Measurements from ENCODE around the gene WIPF2. TPM values are rescaled to one million over a fixed set of nuclear protein-coding genes. Genes with fewer than 3 reads are reported as not detected.
"Not testable (repeated sequence)": the region's sequence is repeated elsewhere in the genome, so short reads cannot be mapped to it uniquely, and the experiment has no call there.

The WIPF2 gene
- total RNA-seq, 2 experiments from 2014 or later, result 18.4 to 23.6 TPM

GRCh38 chr17:40297511-40297910, 78.4 kb downstream of the WIPF2 start:
- no peak for DNase-seq
- Mint-ChIP-seq H3K36me3 (ENCODE audit: low read depth) (peaks cover 75% of the 10 kb centered on the region), H3K4me3 (no peak overlapping the region), H3K27me3 (no peaks in the 10 kb centered on the region), H3K9me3 (ENCODE audit: low read depth) (no peaks in the 10 kb centered on the region), H3K4me1 (peaks cover 21% of the 10 kb centered on the region), H3K27ac (no peak overlapping the region)
- POLR2A ChIA-PET, result interaction anchor here (0.6 to 0.7 kb wide), 4 partner anchors 8 to 42 kb away, joined by 3 to 5 read pairs (median 3); no protein-coding TSS in a partner anchor
- ATAC-seq, result no peak
- intact Hi-C loops (cut with DNase I, micrococcal nuclease), result no loop called here
- CTCF ChIA-PET, result interaction anchor here (0.6 to 1.4 kb wide), 2 partner anchors 13 to 105 kb away, joined by 3 to 4 read pairs; no protein-coding TSS in a partner anchor

GRCh38 chr17:40298726-40299125, 79.6 kb downstream of the WIPF2 start:
- H3K27me3 Mint-ChIP-seq, result no peaks in the 10 kb centered on the region
- no peak overlapping the region for H3K4me3 Mint-ChIP-seq
- no peaks in the 10 kb centered on the region for H3K9me3 Mint-ChIP-seq (ENCODE audit: low read depth)
- DNase-seq, result no peak
- intact Hi-C loops (cut with DNase I, micrococcal nuclease), result no loop called here
- no peak overlapping the region for H3K27ac Mint-ChIP-seq
- ChIA-PET CTCF (interaction anchor here (0.7 to 9.5 kb wide), 6 partner anchors 8 to 277 kb away, joined by 3 to 125 read pairs (median 4); no protein-coding TSS in a partner anchor), POLR2A (interaction anchor here (0.6 to 1.9 kb wide), 3 partner anchors 8 to 15 kb away, joined by 3 to 5 read pairs (median 3); no protein-coding TSS in a partner anchor)
- H3K36me3 Mint-ChIP-seq (ENCODE audit: low read depth), result peaks cover 80% of the 10 kb centered on the region
- peaks cover 24% of the 10 kb centered on the region for H3K4me1 Mint-ChIP-seq
- no peak for ATAC-seq

- CTCF ChIA-PET, result interaction anchor here (0.7 to 9.5 kb wide), 7 partner anchors 9 to 345 kb away, joined by 3 to 125 read pairs (median 5); no protein-coding TSS in a partner anchor
- H3K9me3 Mint-ChIP-seq (ENCODE audit: low read depth); intact Hi-C loops (cut with DNase I, micrococcal nuclease); H3K27me3 Mint-ChIP-seq; ATAC-seq; H3K27ac Mint-ChIP-seq; H3K4me3 Mint-ChIP-seq; DNase-seq: not testable (repeated sequence)
- POLR2A ChIA-PET, result interaction anchor here (0.7 to 1.9 kb wide), 3 partner anchors 8 to 91 kb away, joined by 3 to 8 read pairs (median 5); no protein-coding TSS in a partner anchor
- Mint-ChIP-seq H3K4me1 (peaks cover 26% of the 10 kb centered on the region), H3K36me3 (ENCODE audit: low read depth) (peaks cover 80% of the 10 kb centered on the region)
These were observed 80.2 kb downstream of the WIPF2 start for GRCh38 chr17:40299159-40299757.

- ATAC-seq (no peak), DNase-seq (no peak)
- Mint-ChIP-seq H3K27ac (no peak overlapping the region), H3K36me3 (ENCODE audit: low read depth) (peaks cover 68% of the 10 kb centered on the region), H3K4me3 (no peak overlapping the region), H3K4me1 (peaks cover 16% of the 10 kb centered on the region), H3K9me3 (ENCODE audit: low read depth) (no peaks in the 10 kb centered on the region), H3K27me3 (no peaks in the 10 kb centered on the region)
- ChIA-PET POLR2A (interaction anchor here (0.7 kb wide), 1 partner anchor 27 kb away, joined by 3 read pairs; no protein-coding TSS in a partner anchor), CTCF (interaction anchor here (0.6 to 9.5 kb wide), 3 partner anchors 11 to 53 kb away, joined by 3 to 125 read pairs (median 34); no protein-coding TSS in a partner anchor)
- intact Hi-C loops (cut with DNase I, micrococcal nuclease), result no loop called here
These were observed 82.2 kb downstream of the WIPF2 start for GRCh38 chr17:40301315-40301714.

- peaks cover 60% of the 10 kb centered on the region for H3K36me3 Mint-ChIP-seq (ENCODE audit: low read depth)
- peaks cover 16% of the 10 kb centered on the region for H3K4me1 Mint-ChIP-seq
- peak overlapping the region; percentile 59 for H3K27ac Mint-ChIP-seq
- POLR2A ChIA-PET, result interaction anchor here (0.6 kb wide), 1 partner anchor 8 kb away, joined by 3 read pairs; no protein-coding TSS in a partner anchor
- CTCF ChIA-PET, result interaction anchor here (0.8 to 9.5 kb wide), 20 partner anchors 10 to 331 kb away, joined by 3 to 125 read pairs (median 5); no protein-coding TSS in a partner anchor
- DNase-seq, result peak; percentile 53
- H3K27me3 Mint-ChIP-seq, result no peaks in the 10 kb centered on the region
- no peak for ATAC-seq
- no peak overlapping the region for H3K4me3 Mint-ChIP-seq
- intact Hi-C loops (cut with DNase I, micrococcal nuclease), result loop anchor here (1.0 kb wide), 2 partner anchors 38 to 52 kb away; no protein-coding TSS in a partner anchor
- H3K9me3 Mint-ChIP-seq (ENCODE audit: low read depth), result no peaks in the 10 kb centered on the region
These were observed 84.0 kb downstream of the WIPF2 start for GRCh38 chr17:40303009-40303657.

- ATAC-seq (no peak), DNase-seq (no peak)
- ChIA-PET POLR2A (no interaction called here), CTCF (interaction anchor here (0.6 to 9.5 kb wide), 24 partner anchors 11 to 332 kb away, joined by 3 to 125 read pairs (median 4); no protein-coding TSS in a partner anchor)
- no peaks in the 10 kb centered on the region for H3K27me3 Mint-ChIP-seq
- intact Hi-C loops (cut with DNase I, micrococcal nuclease), result loop anchor here (1.0 kb wide), 2 partner anchors 37 to 51 kb away; no protein-coding TSS in a partner anchor
- H3K36me3 Mint-ChIP-seq (ENCODE audit: low read depth), result peaks cover 53% of the 10 kb centered on the region
- no peak overlapping the region for H3K4me3 Mint-ChIP-seq
- peaks cover 16% of the 10 kb centered on the region for H3K4me1 Mint-ChIP-seq
- no peak overlapping the region for H3K27ac Mint-ChIP-seq
- no peaks in the 10 kb centered on the region for H3K9me3 Mint-ChIP-seq (ENCODE audit: low read depth)
These were observed 84.8 kb downstream of the WIPF2 start for GRCh38 chr17:40303708-40304551.

GRCh38 chr17:40304552-40304863, 85.4 kb downstream of the WIPF2 start:
- H3K4me3 Mint-ChIP-seq; DNase-seq; intact Hi-C loops (cut with DNase I, micrococcal nuclease); H3K9me3 Mint-ChIP-seq (ENCODE audit: low read depth); H3K27ac Mint-ChIP-seq; ATAC-seq; H3K27me3 Mint-ChIP-seq: not testable (repeated sequence)
- Mint-ChIP-seq H3K36me3 (ENCODE audit: low read depth) (peaks cover 48% of the 10 kb centered on the region), H3K4me1 (peaks cover 20% of the 10 kb centered on the region)
- POLR2A ChIA-PET, result interaction anchor here (1.7 kb wide), 1 partner anchor 11 kb away, joined by 5 read pairs; no protein-coding TSS in a partner anchor
- CTCF ChIA-PET, result interaction anchor here (0.6 to 9.5 kb wide), 6 partner anchors 14 to 157 kb away, joined by 3 to 125 read pairs (median 4); no protein-coding TSS in a partner anchor

- DNase-seq; H3K4me3 Mint-ChIP-seq; H3K27me3 Mint-ChIP-seq; ATAC-seq; H3K27ac Mint-ChIP-seq; H3K9me3 Mint-ChIP-seq (ENCODE audit: low read depth): not testable (repeated sequence)
- CTCF ChIA-PET, result interaction anchor here (1.5 to 9.5 kb wide), 4 partner anchors 16 to 157 kb away, joined by 3 to 125 read pairs (median 5); no protein-coding TSS in a partner anchor
- POLR2A ChIA-PET, result interaction anchor here (1.7 kb wide), 1 partner anchor 12 kb away, joined by 5 read pairs; no protein-coding TSS in a partner anchor
- H3K36me3 Mint-ChIP-seq (ENCODE audit: low read depth), result peaks cover 48% of the 10 kb centered on the region
- peaks cover 24% of the 10 kb centered on the region for H3K4me1 Mint-ChIP-seq
- intact Hi-C loops (cut with DNase I, micrococcal nuclease), result loop anchor here in 1 of 2 experiments (5.0 kb wide), 1 partner anchor 37 kb away; no protein-coding TSS in a partner anchor
These were observed 85.8 kb downstream of the WIPF2 start for GRCh38 chr17:40304866-40305265.

GRCh38 chr17:40306395-40306794, 87.3 kb downstream of the WIPF2 start:
- no peaks in the 10 kb centered on the region for H3K9me3 Mint-ChIP-seq (ENCODE audit: low read depth)
- no peak for ATAC-seq
- CTCF ChIA-PET, result interaction anchor here (0.9 to 9.5 kb wide), 10 partner anchors 10 to 255 kb away, joined by 4 to 125 read pairs (median 6); no protein-coding TSS in a partner anchor
- intact Hi-C loops (cut with DNase I, micrococcal nuclease), result loop anchor here in 1 of 2 experiments (5.0 kb wide), 1 partner anchor 36 kb away; no protein-coding TSS in a partner anchor
- no peak for DNase-seq
- POLR2A ChIA-PET, result interaction anchor here (0.6 to 2.8 kb wide), 5 partner anchors 10 to 237 kb away, joined by 3 to 8 read pairs (median 4); no protein-coding TSS in a partner anchor
- H3K4me1 Mint-ChIP-seq, result peaks cover 32% of the 10 kb centered on the region
- H3K27me3 Mint-ChIP-seq, result no peaks in the 10 kb centered on the region
- H3K4me3 Mint-ChIP-seq, result no peak overlapping the region
- H3K36me3 Mint-ChIP-seq (ENCODE audit: low read depth), result peaks cover 35% of the 10 kb centered on the region
- no peak overlapping the region for H3K27ac Mint-ChIP-seq

GRCh38 chr17:40307001-40307730, 88.1 kb downstream of the WIPF2 start:
- H3K27me3 Mint-ChIP-seq, result no peaks in the 10 kb centered on the region
- H3K9me3 Mint-ChIP-seq (ENCODE audit: low read depth), result no peaks in the 10 kb centered on the region
- ATAC-seq, result peak; percentile 62
- H3K4me1 Mint-ChIP-seq, result peaks cover 38% of the 10 kb centered on the region
- intact Hi-C loops (cut with DNase I, micrococcal nuclease), result loop anchor here in 1 of 2 experiments (5.0 kb wide), 1 partner anchor 35 kb away; no protein-coding TSS in a partner anchor
- no peak overlapping the region for H3K4me3 Mint-ChIP-seq
- POLR2A ChIA-PET, result interaction anchor here (0.6 to 2.8 kb wide), 16 partner anchors 9 to 104 kb away, joined by 3 to 10 read pairs (median 3); partner anchors contain the start of gene CDC6
- CTCF ChIA-PET, result interaction anchor here (0.9 to 9.5 kb wide), 17 partner anchors 9 to 281 kb away, joined by 3 to 125 read pairs (median 5); no protein-coding TSS in a partner anchor
- H3K27ac Mint-ChIP-seq, result no peak overlapping the region
- DNase-seq, result peak; percentile 37
- peaks cover 28% of the 10 kb centered on the region for H3K36me3 Mint-ChIP-seq (ENCODE audit: low read depth)
